B cell (primary cell): Measurements from ENCODE around the gene DIPK2A.

Experiments used
- EZH2 ChIP-seq: IDR thresholded peaks from 2 replicates; pipeline ENCODE4 v1.6.1; 2012; ENCODE audit warnings: borderline replicate concordance, low read depth, mild to moderate bottlenecking, moderate library complexity, low read length; ENCODE audit not compliant: insufficient read depth, poor library complexity, severe bottlenecking
- TF ChIP-seq, protein P1 (sequence below): fragments of 200-600 bp; IDR thresholded peaks from one replicate; pipeline ENCODE4 v1.8.0; 2022; ENCODE audit warnings: antibody characterized with exemption, mild to moderate bottlenecking

DNA sequence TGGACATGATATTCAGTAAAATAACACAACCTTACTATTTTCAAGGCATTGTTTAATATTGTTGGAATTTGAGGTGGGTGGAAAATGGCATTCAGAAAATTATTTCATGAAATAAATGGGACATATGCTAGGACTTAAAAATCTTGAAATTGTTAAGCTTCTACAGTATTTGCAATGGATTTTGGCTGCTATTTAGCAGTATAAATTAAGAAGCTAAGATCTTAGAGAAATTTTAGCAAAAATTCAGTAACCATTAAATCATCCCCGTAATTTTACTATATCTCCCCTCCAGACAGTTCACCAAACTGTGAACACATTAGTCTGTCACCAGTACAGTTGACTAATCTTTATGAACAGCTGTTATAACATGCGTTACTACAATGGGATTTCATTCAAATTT lies 8.2 kb downstream of the DIPK2A start:
- no peak for TF ChIP-seq EZH2
- TF ChIP-seq, protein P1, sequence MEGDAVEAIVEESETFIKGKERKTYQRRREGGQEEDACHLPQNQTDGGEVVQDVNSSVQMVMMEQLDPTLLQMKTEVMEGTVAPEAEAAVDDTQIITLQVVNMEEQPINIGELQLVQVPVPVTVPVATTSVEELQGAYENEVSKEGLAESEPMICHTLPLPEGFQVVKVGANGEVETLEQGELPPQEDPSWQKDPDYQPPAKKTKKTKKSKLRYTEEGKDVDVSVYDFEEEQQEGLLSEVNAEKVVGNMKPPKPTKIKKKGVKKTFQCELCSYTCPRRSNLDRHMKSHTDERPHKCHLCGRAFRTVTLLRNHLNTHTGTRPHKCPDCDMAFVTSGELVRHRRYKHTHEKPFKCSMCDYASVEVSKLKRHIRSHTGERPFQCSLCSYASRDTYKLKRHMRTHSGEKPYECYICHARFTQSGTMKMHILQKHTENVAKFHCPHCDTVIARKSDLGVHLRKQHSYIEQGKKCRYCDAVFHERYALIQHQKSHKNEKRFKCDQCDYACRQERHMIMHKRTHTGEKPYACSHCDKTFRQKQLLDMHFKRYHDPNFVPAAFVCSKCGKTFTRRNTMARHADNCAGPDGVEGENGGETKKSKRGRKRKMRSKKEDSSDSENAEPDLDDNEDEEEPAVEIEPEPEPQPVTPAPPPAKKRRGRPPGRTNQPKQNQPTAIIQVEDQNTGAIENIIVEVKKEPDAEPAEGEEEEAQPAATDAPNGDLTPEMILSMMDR, result no peak
